ENCODE results near the gene KRT9.

GRCh38 chr17:41549596-41550039, 22.2 kb downstream of the KRT9 start:
- TF ChIP-seq POLR2AphosphoS5 (IDR thresholded peaks at IDR 0.05) (no peak), CTCF (IDR thresholded peaks at IDR 0.05) (no peak), POLR2A (IDR thresholded peaks at IDR 0.05) (no peak), EP300 (IDR thresholded peaks at IDR 0.05) (no peak)
